Inferior parietal cortex (tissue), 1 donor: ENCODE measurements around the gene CEP152.

Source experiments
- DNase-seq: peaks from one replicate; pipeline ENCODE4 v3.0.0-alpha.2; 2016; ENCODE audit errors: extremely low spot score

CEP152 gene

GRCh38 chr15:48777645-48778330 is 33.1 kb downstream of the CEP152 start:
- DNase-seq, result no peak

DNA sequence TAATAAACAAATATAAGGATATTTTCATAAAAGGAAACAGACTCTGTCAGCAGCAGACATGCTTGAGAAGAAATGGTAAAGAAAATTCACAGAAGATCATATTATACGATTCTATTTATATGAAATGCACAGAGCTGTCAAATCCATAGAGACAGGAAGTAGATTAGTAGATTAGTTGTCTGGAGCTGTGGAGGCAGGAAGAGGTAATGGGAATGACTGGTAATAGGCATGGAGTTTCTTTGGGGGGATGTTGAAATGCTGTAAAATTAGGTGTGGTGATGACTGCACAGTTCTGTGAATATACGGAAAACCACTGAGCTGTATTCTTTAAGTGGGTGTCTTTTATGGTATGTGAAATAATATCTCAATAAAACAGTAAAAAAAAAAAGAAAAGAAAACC is 35.3 kb downstream of the CEP152 start:
- DNase-seq, result no peak

GRCh38 chr15:48774484-48774883 is 36.4 kb downstream of the CEP152 start:
- no peak for DNase-seq

DNA sequence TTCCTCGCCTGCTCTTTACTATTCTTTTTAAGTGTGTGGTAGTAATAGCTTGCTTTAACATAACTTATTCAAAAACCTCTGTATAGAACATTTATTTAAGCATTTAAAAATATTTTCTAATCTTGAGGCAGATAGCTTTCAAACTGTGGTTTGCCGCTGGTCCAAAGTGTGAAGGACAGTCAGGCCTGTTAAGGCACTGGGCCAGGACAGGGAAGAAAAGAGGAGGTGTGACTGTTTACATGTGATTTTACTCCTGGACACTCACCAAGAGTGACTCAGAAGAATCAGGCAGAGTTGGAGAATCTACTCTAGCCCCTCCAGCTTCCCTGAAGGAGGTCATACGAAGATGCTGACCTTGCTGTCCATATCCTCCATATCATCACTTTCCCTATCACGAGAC is 44.7 kb downstream of the CEP152 start:
- DNase-seq, result no peak

DNA sequence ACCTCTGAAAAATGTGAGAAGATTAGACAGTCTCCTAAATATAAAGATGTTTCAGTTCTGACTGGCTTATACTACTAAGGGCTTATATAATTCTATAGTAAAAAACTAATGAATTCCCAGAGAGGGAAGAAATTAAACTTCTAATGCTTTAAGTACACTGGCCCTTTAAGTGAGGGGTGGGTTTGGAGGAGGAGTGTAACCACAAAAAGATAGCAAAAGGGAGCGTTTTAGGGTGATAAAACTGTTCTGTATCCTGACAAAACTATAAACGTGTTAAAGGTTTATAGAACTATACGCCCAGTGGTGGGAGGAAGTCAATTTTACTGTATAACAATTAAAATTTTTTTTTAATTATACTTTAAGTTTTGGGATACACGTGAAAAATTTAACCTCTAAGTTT is 45.8 kb downstream of the CEP152 start:
- no peak for DNase-seq

DNA sequence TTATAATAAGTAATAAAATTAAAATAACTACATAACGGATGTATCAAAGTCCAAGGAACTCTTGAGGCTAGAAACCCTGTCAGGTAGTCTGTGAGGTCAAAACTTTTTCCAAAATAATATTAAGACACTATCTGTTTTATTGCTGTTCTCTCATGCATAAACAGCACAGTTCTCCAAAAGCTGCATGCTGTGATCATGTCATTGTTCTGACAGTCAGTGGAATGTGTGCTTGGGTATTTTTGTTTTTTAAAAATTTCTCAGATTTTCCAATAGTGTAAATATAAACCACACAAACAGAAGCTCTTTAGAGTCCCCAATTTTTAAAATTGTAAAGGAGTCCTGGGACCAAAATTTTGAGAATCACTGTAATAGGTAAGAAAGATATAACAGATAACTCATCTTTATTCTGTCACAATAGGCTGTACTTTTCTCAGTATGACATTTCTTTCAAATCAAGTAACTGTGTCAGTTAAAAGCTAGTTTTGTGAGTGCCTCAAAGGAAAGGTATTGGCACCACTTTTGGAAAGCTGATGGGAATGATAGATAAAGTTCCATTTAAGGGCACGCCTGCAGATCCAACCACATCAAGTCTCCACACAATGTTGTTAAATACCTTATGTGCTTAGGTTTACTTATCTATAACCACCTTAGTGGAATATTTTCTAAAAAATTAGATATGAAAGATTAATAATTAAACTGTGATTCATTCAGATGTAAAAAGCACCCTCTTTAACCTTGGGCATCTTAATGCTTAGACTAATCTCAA is 49.3 kb downstream of the CEP152 start:
- DNase-seq, result no peak

DNA sequence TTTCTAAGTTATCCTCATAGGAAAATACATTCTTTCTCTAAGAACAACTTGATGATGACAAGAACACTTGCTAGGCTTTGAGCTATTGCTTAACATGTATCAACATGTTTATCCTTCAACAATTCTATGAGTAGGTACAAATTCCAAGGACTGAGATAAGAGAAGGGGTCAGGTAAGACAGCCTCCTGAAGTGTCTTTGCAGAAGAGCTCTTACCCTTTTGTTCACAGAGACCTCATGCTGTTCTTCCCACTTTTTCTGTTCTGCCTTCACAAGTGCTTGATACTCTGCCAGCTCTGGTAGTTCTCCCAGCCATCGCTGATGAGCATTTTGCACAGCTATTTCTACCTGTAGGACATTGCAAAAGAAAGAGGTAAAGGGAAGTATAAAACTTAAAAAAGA is 50.9 kb downstream of the CEP152 start:
- no peak for DNase-seq

DNA sequence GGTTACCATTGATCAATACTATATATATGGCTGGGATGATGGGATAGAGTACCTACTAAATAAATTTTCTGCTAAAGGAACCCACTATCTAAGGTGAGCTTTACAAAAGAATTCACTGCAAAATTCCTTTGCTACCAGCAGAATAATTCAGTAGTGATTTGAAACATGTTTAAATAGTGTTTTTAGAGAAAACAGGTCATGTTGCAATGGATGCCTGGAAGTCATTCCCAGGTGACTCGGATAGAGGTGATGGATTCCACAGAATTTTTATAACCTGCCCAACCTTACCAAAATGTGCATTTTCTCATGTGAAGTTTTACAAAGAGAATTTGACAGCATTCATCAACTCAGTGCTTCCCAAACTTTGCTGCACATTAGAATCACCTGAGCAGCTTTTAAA is 53.2 kb downstream of the CEP152 start:
- DNase-seq, result no peak

DNA sequence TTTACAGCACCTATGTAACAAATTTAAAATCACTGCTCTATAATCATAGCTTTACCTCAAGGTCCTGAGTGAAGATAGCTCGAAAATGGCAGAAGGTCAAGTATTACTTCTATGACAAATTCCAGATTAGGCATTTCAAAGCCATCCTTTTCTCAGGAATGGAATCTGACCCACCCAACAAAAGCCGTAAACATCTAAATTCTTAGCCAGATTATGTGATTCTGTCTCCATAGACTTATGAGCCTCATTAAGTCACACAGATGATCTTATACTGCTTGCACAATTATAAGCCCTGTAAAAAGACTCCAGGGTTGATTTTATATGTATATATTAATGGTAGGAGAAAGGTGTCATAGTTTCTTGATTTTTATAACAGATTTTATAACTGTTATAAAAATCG is 56.9 kb downstream of the CEP152 start:
- DNase-seq, result no peak

- no peak for DNase-seq
Observed at GRCh38 chr15:48751595-48751994, 59.3 kb downstream of the CEP152 start.

DNA sequence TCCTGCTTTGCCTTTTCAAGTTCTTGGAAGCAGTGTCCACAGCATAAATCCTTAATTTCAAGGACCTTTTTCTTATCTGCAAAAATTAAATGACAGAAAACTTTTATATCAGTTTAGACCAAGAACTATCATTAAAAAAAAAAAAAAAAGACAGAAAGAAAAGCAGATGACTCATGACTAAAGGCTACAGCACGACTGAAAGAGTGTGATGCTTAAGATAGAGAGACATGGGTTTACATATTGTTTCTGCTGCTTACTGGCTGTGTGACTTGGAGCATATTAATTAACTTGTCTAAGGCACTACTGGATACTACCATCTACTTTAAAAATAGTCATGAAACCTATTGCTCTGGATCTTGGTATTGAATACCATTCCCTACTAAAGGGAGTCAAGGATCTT is 62.3 kb downstream of the CEP152 start:
- no peak for DNase-seq

DNA sequence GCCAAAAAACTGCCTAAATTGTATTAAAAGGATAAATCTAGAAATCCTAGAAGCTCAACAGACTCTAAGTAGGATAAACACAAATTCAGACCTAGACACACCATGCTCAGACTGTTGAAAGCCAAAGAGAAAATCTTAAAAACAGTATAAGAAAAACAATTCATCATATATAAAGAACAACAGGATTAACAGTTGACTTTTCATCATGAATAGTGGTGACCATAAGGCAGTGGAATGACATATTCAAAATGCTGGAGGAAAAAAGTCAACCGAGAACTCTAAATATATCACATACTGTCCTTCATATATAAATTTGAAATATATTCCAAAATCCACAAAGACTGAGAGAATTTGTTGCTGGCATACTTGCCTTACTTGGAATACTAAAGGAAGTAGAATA is 77.3 kb downstream of the CEP152 start:
- no peak for DNase-seq

DNA sequence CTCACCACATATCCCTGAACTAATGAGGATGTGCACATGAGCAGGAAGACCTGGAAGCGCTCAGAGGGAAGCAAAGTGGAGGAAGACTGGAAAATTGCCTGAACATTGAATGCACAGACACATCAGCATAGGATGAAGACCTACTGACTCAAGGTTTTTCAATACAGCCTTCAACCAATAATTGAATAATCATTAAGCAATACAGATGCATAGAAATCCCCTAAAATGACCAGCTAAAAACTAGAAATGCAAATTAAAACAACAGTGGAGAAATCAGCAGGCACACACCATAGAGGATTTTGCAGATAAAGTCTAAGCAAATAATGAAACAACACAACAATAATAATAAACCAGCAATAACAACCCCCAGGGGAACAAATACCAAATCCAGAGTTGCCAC is 80.4 kb downstream of the CEP152 start:
- DNase-seq, result no peak

DNA sequence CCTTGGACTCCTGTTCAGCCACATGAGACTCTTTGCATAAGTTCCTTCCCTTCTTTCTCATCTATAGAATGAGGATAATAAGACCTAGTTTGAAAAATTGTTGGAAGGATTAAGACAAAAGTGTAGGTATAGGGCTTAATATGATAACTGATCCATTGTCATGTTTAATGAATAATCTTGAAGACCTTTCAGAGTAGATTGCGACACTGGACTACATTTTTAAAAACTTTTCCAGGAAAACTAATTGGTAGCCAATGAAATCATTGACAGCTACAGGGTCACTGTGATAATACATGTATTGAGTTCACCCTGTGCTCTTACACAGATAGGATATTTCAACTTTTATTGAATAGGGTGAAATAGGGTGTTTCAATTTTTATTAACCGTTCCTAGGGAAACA is 86.9 kb downstream of the CEP152 start:
- no peak for DNase-seq

DNA sequence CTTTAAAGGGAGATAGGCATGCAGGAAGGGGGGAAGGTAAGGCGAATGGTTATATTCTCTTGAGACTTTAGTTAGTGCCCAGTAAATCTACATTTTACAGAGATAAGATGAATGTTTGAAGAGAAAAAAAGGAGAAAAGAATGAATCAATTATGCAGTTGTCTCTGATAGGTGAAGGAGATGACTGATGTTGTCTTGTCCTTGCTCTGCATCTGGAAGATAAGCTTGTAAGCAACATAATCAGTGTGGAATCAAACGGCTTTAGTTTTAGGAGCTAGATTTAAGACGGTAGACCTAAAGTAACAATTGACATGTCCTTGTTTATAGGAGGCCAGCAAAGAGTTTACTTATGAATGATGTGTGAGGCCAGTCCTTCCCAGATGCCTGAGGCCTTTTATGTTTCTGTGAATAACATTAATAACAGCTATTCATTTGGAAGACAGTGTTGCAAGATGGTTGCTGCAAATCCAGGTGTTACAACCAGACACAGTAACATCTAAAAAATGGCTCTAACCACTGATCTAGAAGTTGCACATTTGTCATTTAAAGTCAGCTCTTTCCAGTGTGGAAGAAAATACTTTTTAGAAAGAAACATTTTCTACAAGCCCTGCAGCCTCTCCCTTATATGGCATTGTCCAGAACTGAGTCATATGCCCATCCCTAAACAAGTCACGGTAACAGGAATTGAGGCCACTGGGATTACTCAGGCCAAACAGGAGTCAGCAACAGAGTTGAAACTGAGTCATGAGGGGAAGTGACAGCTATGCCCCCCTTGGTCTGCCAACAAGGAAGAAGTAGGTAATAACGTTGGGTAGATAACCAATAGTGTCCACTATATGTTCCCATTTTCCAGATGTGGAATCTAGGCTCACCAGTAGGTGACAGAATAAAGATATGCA is 87.9 kb downstream of the CEP152 start:
- no peak for DNase-seq

GRCh38 chr15:48721061-48721810 is 89.6 kb downstream of the CEP152 start:
- DNase-seq, result no peak

DNA sequence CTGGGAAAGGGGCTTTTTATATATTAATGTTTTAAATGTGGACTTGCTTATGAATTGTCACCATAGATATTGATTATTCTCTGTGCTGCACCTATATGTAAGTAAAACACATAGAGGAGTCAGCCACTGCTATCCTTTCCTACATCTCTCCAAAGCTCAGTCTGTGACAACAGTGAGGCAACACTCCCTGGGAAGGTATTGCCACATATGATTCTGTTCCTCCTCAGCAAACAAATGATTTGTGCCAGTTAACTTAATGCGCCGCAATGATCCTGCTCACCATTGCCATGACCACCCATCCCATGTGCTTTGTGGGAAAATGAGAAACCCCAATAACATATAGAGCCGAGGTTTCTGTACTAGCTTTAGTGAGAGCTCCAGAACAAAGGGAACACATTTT is 90.2 kb downstream of the CEP152 start:
- no peak for DNase-seq

DNA sequence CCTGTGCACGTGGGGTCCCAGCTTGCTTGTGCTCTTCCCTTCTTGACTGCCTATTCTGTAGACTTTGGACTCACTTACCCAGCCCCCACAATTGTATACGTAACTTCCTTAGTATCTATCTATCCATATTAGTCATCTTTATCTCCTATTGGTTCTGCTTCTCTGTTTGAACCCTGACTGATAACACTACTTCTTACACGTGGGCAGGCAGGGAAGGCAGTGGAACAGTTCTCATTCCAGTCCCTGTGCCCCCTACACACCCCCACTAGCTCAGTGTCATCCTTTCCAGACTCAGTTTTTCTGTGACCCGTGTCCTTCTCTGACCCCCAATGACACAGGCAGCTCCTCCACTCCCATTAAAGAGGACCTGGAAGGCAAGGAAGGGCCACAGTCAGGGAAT is 91.2 kb downstream of the CEP152 start:
- DNase-seq, result no peak

DNA sequence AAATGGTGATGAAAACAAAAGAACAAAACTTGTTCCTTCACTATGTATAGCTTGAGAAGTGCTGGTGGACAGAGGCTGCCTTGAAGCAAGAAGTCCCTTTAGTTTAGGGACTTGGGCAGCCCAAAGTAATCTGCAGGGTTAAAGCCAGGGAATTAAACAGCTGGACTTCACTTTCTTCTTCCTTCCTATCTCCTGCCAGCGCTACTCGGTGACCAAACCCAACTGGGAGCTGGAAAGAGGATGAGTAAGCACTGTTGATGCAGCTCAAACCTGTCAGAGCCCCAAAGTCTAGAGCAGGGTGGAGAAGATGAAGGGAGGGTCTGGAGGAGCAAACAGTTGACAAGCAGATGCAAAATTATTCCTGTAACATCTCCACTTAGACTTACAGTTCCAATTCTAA is 92.2 kb downstream of the CEP152 start:
- DNase-seq, result no peak

- DNase-seq, result no peak
Observed at GRCh38 chr15:48717458-48717857, 93.4 kb downstream of the CEP152 start.

DNA sequence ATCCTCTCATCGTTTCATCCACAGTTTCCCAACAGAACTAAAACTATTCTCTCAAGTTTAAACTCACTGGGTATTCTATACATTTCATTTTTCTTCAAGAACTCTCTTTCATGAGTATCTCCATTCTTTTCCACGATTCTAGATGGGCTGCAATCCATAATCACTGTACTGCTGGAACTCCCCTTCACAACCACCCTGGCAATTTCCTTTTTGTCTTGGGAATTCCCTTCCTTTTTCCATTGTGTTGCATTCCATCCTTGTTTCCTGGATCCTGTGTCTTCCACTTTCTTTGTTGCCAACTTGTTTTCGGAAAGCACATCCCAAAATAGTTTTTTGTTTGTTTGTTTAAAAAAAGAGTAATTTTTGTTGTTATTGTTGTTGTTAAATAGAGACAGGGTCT is 98.3 kb downstream of the CEP152 start:
- DNase-seq, result no peak

DNA sequence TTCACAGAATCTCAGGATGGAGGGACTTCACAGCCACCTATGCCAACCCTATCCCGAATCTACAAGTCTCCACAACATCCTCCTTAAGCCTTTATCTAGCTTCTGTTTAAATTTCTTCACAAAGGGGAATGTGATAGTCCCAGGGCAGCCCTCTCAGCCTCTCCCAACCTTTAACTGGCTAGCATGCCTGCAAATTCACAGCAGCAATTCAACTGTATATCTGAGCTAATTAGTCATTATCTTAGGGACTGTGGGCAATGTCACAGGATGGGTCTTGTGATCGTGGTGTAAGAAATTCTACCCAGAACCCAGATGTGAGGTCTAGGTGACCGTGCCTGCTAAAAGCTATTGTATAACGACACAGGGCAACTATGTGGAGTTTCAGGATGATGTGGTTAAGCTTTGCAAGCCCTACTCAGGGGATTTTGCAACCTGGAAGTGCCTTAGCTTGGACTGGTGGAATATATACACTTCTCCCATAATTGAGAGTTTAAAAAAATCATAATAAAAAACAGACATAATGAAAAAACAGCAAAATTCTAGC is 99.8 kb downstream of the CEP152 start:
- no peak for DNase-seq
